Kidney (tissue), 14 donors: ENCODE data around the gene LIN54. TPM values are rescaled to one million over a fixed set of nuclear protein-coding genes. Genes with fewer than 3 reads are reported as not detected.
"Not testable (repeated sequence)": the region's sequence is repeated elsewhere in the genome, so short reads cannot be mapped to it uniquely, and the experiment has no call there.

Experiments
- DNase-seq, 5 donors: peaks; one replicate each; pipeline ENCODE4 v3.0.0-alpha.2; 2013 to 2020
- FAIRE-seq: peaks from 2 replicates; lab custom pipeline; 2012; peaks lifted over from hg19 to GRCh38; lab: Jason Lieb, UNC
- H3K27ac ChIP-seq, 2 donors: one replicate each; pipeline ENCODE4 v1.7.0; 2013; ENCODE audit warnings: low read depth in 2 of 2, low read length in 2 of 2, inconsistent platforms in 1 of 2
- H3K27me3 ChIP-seq: one replicate; pipeline ENCODE4 v1.7.1; 2013; ENCODE audit warnings: low read length, inconsistent platforms; ENCODE audit not compliant: control insufficient read depth, insufficient read depth
- H3K36me3 ChIP-seq, 3 donors: one replicate each; pipeline versions ENCODE4 v1.7.0 to v1.7.1; 2013; ENCODE audit warnings: low read length in 3 of 3, control low read depth in 1 of 3, inconsistent platforms in 1 of 3; ENCODE audit not compliant: insufficient read depth in 3 of 3, control insufficient read depth in 2 of 3
- H3K4me1 ChIP-seq, 3 donors: one replicate each; pipeline versions ENCODE4 v1.7.0 to v1.7.1; 2013; ENCODE audit warnings: low read length in 3 of 3, inconsistent platforms in 1 of 3, low read depth in 1 of 3; ENCODE audit not compliant: control insufficient read depth in 2 of 3, insufficient read depth in 2 of 3
- H3K4me3 ChIP-seq, 3 donors: one replicate each; pipeline versions ENCODE4 v1.7.0 to v1.8.1; 2013; ENCODE audit warnings: low read length in 3 of 3, control low read depth in 1 of 3, inconsistent platforms in 1 of 3
- H3K9ac ChIP-seq, 3 donors: one replicate each; pipeline versions ENCODE4 v1.7.0 to v1.7.1; 2013; ENCODE audit warnings: low read length in 3 of 3, control low read depth in 1 of 3, inconsistent platforms in 1 of 3
- H3K9me3 ChIP-seq, 3 donors: one replicate each; pipeline versions ENCODE4 v1.7.0 to v1.7.1; 2013; ENCODE audit warnings: low read length in 3 of 3, control low read depth in 1 of 3, inconsistent platforms in 1 of 3; ENCODE audit not compliant: control insufficient read depth in 2 of 3, insufficient read depth in 1 of 3
- intact Hi-C: fragments of 100-400 bp; cut with DNase I; formaldehyde crosslinking; loops from one replicate; pipeline ENCODE4 v1.11.1; 2022
- polyA plus RNA-seq: library from polyadenylated mRNA; stranded (reverse); fragments of 350-450 nt; fragmentation: Illumina TruSeq; extraction: RNeasy Lipid Tissue Mini Kit (QIAGEN cat#74804); gene quantifications from one replicate; pipeline ENCODE4 v1.2.3, GENCODE V29; 2014; ENCODE audit warnings: low read depth, low replicate concordance; ENCODE audit not compliant: insufficient read depth
- total RNA-seq: library from RNA; stranded (reverse); fragmentation: NEBNext Ultra II Directional; extraction: Animal tissue kit (Norgen Biotek cat#: 25700); gene quantifications from one replicate; pipeline ENCODE4 v1.2.1, GENCODE V29; 2021
- TF ChIP-seq, protein P1 (sequence below): IDR thresholded peaks from 3 replicates; pipeline ENCODE4 v1.5.1; 2012; ENCODE audit warnings: mild to moderate bottlenecking, moderate library complexity, borderline replicate concordance; ENCODE audit not compliant: insufficient read depth; ENCODE audit errors: extremely low read depth
- donor health status: control.
- donor health status: control.
- donor health status: control.
- donor health status: control.
- donor health status: control.
- donor health status: DM: yes; HTN: yes; CAD: no.
- donor health status: Normal renal cell carcinoma (clear cell type).

Gene LIN54
- total and polyA plus RNA-seq, 2 donors from 2014 or later, result 2.4 to 11.9 TPM

DNA sequence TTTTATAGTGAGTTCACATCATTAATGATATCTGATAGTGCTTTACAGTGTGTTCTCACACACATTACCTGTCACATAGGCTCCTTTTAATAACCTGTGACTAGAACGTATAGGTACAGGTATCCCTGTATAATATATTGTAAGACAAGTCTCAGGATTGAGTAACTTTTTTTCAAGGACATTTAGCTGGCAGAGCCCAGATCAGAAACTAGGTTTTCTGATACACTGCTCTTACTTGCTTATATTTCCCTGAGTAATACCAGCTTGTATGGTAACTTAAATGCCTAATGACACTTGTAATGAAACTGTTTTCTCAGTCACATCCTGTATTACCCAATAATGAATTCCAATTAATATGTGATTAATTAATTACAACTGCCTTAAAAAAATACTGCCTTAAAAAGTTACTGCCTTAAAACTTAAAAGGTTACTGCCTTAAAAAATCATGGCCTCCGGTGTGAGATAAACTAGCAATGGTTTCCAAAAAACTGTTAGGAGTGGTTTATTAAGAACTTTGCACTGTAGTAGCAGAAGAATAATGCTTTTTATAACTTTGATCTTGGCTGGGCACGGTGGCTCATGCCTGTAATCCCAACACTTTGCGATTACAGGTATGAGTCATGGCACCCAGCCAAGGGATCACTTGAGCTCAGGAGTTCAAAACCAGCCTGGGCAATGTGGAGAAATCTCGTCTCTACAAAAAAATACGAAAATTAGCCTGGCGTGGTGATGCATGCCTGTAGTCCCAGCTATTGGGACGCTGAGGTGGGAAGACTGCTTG, 36.3 kb upstream of the LIN54 start:
- TF ChIP-seq, protein P1, sequence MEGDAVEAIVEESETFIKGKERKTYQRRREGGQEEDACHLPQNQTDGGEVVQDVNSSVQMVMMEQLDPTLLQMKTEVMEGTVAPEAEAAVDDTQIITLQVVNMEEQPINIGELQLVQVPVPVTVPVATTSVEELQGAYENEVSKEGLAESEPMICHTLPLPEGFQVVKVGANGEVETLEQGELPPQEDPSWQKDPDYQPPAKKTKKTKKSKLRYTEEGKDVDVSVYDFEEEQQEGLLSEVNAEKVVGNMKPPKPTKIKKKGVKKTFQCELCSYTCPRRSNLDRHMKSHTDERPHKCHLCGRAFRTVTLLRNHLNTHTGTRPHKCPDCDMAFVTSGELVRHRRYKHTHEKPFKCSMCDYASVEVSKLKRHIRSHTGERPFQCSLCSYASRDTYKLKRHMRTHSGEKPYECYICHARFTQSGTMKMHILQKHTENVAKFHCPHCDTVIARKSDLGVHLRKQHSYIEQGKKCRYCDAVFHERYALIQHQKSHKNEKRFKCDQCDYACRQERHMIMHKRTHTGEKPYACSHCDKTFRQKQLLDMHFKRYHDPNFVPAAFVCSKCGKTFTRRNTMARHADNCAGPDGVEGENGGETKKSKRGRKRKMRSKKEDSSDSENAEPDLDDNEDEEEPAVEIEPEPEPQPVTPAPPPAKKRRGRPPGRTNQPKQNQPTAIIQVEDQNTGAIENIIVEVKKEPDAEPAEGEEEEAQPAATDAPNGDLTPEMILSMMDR, result no peak
- FAIRE-seq, result no peak
- Histone ChIP-seq H3K4me3 (no peak overlapping the region), H3K27ac (no peak overlapping the region), H3K9ac (no peak overlapping the region), H3K9me3 (no peaks in the 10 kb centered on the region), H3K36me3 (peaks cover 2 to 14% (median 7%) of the 10 kb centered on the region in 3 donors), H3K4me1 (no peaks in the 10 kb centered on the region), H3K27me3 (no peaks in the 10 kb centered on the region)
- intact Hi-C loops, result no loop called here
- DNase-seq, result no peak

DNA sequence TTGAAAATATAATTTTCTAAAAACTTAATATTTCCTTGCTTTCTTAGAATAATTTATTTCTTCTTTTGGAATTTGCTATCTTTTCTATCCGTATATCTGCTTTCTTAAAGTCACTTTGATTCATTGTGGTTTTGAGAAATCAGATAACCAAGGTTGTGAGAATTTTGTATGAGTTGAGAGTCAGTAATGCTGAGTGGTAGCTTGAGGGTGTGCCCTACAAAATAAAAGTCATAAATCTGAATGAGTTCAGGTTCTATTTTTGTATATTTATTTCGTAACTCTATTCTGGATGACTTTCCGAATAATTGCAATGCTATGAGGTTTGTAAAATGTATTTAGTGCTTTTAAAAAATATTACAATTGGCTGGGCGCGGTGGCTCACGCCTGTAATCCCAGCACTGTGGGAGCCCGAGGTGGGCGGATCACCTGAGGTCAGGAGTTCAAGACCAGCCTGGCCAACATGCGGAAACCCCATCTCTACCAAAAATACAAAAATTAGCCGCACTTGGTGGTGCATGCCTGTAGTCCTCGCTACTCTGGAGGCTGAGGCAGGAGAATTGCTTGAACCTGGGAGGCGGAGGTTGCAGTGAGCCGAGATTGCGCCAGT, 33.3 kb upstream of the LIN54 start:
- Histone ChIP-seq H3K4me3 (no peak overlapping the region), H3K9ac (no peak overlapping the region), H3K27ac (no peak overlapping the region), H3K4me1 (no peaks in the 10 kb centered on the region), H3K27me3 (no peaks in the 10 kb centered on the region), H3K36me3 (no peaks in the 10 kb centered on the region), H3K9me3 (no peaks in the 10 kb centered on the region)
- no peak for DNase-seq
- intact Hi-C loops, result no loop called here
- TF ChIP-seq, protein P1, result no peak
- FAIRE-seq, result no peak

DNA sequence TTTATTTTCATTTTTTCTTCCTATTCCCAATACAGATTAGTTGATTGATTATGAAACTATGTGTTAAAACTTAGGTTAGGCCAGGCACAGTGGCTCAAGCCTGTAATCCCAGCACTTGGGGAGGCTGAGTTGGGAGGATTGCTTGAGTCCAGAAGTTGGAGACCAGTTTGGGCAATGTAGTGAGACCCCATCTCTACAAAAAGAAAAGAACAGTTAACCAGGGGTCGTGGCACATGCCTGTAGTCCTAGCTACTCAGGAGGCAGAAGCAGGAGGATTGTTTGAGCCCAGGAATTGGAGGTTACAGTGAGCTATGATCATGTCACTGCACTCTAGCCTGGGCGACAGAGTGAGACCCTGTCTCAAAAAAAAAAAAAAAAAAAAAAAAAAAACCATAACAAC, 32.5 kb upstream of the LIN54 start:
- intact Hi-C loops, FAIRE-seq: not testable (repeated sequence)

DNA sequence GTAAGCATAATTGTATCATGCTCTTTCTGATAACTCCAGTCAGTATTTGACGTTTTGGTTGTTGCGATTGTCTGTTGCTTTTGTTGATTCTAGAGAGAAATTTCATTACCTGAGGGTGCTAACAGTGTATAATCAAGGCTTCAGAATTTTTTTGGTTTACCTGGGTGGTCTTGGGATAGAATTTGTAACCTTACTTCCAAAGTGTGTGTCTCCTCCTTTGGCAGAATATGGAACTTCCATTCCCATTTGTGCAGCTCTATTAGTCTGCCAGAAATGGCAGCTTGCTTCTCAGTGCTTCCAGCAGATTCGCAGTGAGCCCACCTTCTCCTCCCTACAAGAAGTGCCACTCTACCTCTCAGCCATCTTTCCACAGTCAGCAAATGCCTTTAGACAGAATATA, 29.6 kb upstream of the LIN54 start:
- TF ChIP-seq, protein P1, result no peak
- intact Hi-C loops, result no loop called here
- no peak overlapping the region for H3K9ac ChIP-seq
- H3K4me1 ChIP-seq, result peaks cover 0 to 11% (median 9%) of the 10 kb centered on the region in 3 donors
- H3K9me3 ChIP-seq, result no peaks in the 10 kb centered on the region
- no peak overlapping the region for H3K27ac ChIP-seq
- H3K36me3 ChIP-seq, result no peaks in the 10 kb centered on the region
- DNase-seq (no peak), FAIRE-seq (no peak)
- no peaks in the 10 kb centered on the region for H3K27me3 ChIP-seq
- no peak overlapping the region for H3K4me3 ChIP-seq

More for the DNA sequence above, 32.5 kb upstream of the LIN54 start:
- H3K4me1 ChIP-seq, DNase-seq, H3K36me3 ChIP-seq, H3K9me3 ChIP-seq, H3K4me3 ChIP-seq, H3K9ac ChIP-seq, H3K27ac ChIP-seq, H3K27me3 ChIP-seq: not testable (repeated sequence)
